T-helper 2 cell treated with Interferon-gamma antibody and Interleukin-4, amounts not matched to agents 5 μg/mL and 100 μg/mL, for 36 hours (primary cell): ENCODE measurements around the gene DYRK1A.

ENCODE experiments used
- DNase-seq: peaks from one replicate; pipeline ENCODE4 v3.0.0; 2021; ENCODE audit warnings: low spot score
- H3K27ac Mint-ChIP-seq: one replicate; pipeline ENCODE4 v1.8.0; 2021; ENCODE audit warnings: mild to moderate bottlenecking, mixed read lengths
- H3K27me3 Mint-ChIP-seq: one replicate; pipeline ENCODE4 v1.8.0; 2021; ENCODE audit warnings: low read depth, mixed read lengths
- H3K36me3 Mint-ChIP-seq: one replicate; pipeline ENCODE4 v1.8.0; 2021; ENCODE audit warnings: low read depth, mixed read lengths
- H3K4me1 Mint-ChIP-seq: one replicate; pipeline ENCODE4 v1.8.0; 2021; ENCODE audit warnings: low read depth, mixed read lengths
- H3K4me3 Mint-ChIP-seq: one replicate; pipeline ENCODE4 v1.8.0; 2022; ENCODE audit warnings: mild to moderate bottlenecking, moderate library complexity, mixed read lengths
- H3K9me3 Mint-ChIP-seq: one replicate; pipeline ENCODE4 v1.8.0; 2021; ENCODE audit warnings: mixed read lengths

DYRK1A gene

GRCh38 chr21:37408464-37409193, 42.1 kb downstream of the DYRK1A start:
- peak overlapping the region; percentile 58 for H3K27ac Mint-ChIP-seq
- H3K27me3 Mint-ChIP-seq, result no peaks in the 10 kb centered on the region
- peaks cover 15% of the 10 kb centered on the region for H3K36me3 Mint-ChIP-seq
- peaks cover 55% of the 10 kb centered on the region for H3K4me1 Mint-ChIP-seq
- no peak for DNase-seq
- no peaks in the 10 kb centered on the region for H3K9me3 Mint-ChIP-seq
- H3K4me3 Mint-ChIP-seq, result no peak overlapping the region

DNA sequence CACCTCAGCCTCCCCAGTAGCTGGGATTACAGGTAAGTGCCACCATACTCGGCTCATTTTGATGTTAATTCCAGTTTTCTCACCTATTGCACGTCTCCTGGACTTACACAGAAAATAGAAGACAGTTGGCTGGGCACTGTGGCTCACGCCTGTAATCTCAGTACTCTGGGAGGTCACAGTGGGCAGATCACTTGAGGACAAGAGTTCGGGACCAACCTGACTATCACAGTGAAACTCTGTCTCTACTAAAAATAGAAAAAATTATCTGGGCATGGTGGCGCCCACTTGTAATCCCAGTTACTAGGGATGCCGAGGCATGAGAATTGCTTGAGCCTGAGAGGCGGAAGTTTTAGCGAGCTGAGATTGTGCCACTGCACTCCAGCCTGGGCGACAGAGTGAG, 44.1 kb downstream of the DYRK1A start:
- Mint-ChIP-seq H3K27me3 (no peaks in the 10 kb centered on the region), H3K27ac (no peak overlapping the region), H3K9me3 (no peaks in the 10 kb centered on the region), H3K4me1 (peaks cover 53% of the 10 kb centered on the region), H3K36me3 (peaks cover 12% of the 10 kb centered on the region), H3K4me3 (no peak overlapping the region)
- no peak for DNase-seq

GRCh38 chr21:37412603-37413360, 46.2 kb downstream of the DYRK1A start:
- H3K27me3 Mint-ChIP-seq, result no peaks in the 10 kb centered on the region
- no peak overlapping the region for H3K27ac Mint-ChIP-seq
- H3K36me3 Mint-ChIP-seq, result peaks cover 12% of the 10 kb centered on the region
- H3K4me3 Mint-ChIP-seq, result no peak overlapping the region
- peaks cover 51% of the 10 kb centered on the region for H3K4me1 Mint-ChIP-seq
- no peaks in the 10 kb centered on the region for H3K9me3 Mint-ChIP-seq
- DNase-seq, result no peak

DNA sequence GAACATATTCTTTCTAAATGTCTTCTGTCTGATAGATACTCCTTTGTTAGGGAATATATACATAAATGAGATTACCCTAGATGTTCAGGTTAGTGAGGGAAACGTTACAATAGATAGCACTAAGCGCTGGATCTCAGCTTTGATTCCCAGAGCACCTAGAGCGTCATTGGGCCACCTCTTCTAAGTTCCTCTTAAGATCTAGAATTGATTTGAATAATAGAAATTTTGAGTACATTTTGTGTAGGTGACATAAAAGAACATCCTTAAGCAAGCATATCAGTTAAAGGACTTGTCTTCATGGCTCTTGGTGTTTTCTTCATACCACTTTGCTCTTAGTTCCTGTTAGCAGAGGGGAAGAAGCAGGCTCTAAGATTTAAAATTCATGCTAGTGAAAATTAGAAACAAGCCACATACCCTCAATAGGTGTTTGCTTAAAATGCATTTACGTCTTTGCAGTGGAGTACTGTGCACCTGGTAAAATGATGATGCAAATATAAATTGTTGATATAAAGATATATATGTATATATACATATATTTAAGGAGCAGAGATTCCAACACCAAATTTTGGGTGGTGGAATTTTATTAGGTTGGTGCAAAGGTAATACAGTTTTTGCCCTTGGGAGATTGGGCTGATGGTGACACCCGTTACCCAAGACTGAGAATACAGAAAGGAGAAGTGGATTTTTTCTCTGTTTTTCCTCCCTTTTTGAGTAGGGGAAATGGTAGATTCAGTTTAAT, 47.1 kb downstream of the DYRK1A start:
- Mint-ChIP-seq H3K4me1 (peaks cover 51% of the 10 kb centered on the region), H3K4me3 (no peak overlapping the region), H3K9me3 (no peaks in the 10 kb centered on the region), H3K27ac (no peak overlapping the region), H3K36me3 (peaks cover 9% of the 10 kb centered on the region), H3K27me3 (no peaks in the 10 kb centered on the region)
- DNase-seq, result no peak

DNA sequence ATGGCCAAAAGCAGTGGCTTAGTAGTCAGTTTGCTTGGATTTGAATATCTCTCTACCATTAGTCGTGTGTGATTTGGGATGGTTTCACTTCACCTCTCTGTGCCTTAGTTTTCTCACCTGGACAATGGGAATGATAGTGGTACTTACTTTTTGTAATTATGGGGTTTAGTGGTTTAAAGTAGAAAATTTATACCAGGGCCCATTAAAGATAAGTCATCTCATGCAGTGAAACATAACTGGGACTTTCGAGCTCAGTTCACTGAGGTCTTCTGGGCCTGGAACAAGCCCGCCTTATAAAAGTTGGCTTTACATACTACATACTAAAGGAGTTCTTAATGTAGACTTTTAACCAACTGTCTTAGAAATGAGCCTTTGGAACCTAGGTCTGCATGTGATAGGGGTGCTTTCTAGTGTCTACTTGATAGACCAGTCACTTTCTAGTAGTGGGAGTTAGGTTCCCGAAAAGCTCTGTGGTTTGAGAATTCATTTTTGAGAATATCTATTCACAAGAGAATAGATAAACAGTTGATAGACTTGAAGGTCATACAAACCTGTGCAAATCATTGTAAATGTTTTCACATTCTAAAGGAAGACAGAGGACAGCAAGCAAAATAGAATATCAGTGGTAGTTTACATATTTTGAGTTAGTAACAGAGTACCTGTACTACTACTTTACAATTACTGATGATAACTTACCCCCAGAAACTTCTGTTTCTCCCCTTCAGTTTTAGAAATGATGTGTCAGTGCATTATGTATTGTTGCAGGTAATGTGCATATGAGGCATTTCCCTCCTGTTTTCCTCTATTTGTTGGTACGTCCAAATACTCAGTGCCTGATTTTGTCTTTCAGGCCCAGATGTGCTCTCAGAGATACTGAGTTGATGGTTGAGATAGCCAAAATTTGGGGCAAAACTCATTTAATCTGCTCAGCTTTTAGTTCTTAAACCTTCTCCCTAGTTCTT, 48.0 kb downstream of the DYRK1A start:
- Mint-ChIP-seq H3K36me3 (peaks cover 10% of the 10 kb centered on the region), H3K27me3 (no peaks in the 10 kb centered on the region), H3K4me1 (peaks cover 54% of the 10 kb centered on the region), H3K4me3 (no peak overlapping the region), H3K9me3 (no peaks in the 10 kb centered on the region), H3K27ac (peak overlapping the region; percentile 73)
- no peak for DNase-seq

DNA sequence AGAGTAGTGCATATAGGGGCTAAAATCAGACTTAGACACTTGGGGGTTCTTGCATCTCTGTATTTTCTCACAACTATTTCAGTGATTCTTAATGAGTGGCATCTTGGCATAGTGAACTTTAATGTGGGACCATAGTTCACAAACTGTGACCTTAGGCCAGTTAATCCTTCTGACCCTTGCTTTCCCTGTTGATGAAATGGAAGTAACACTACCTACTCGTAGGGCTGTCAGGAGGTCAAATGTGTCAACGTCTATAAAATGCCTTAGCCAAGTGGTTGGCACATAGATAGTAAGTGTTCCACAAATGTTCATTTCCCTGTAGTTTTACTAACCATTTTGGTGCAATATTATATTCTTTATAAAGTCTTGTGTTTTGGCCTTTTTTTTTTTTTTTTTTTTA, 49.4 kb downstream of the DYRK1A start:
- Mint-ChIP-seq H3K27me3 (no peaks in the 10 kb centered on the region), H3K9me3 (no peaks in the 10 kb centered on the region), H3K27ac (no peak overlapping the region), H3K4me3 (no peak overlapping the region), H3K4me1 (peaks cover 59% of the 10 kb centered on the region), H3K36me3 (peaks cover 12% of the 10 kb centered on the region)
- no peak for DNase-seq

- no peaks in the 10 kb centered on the region for H3K9me3 Mint-ChIP-seq
- H3K36me3 Mint-ChIP-seq, result peaks cover 15% of the 10 kb centered on the region
- no peak overlapping the region for H3K4me3 Mint-ChIP-seq
- DNase-seq, result no peak
- no peak overlapping the region for H3K27ac Mint-ChIP-seq
- H3K27me3 Mint-ChIP-seq, result no peaks in the 10 kb centered on the region
- H3K4me1 Mint-ChIP-seq, result peaks cover 57% of the 10 kb centered on the region
Measured at GRCh38 chr21:37416914-37417313, 50.3 kb downstream of the DYRK1A start.

DNA sequence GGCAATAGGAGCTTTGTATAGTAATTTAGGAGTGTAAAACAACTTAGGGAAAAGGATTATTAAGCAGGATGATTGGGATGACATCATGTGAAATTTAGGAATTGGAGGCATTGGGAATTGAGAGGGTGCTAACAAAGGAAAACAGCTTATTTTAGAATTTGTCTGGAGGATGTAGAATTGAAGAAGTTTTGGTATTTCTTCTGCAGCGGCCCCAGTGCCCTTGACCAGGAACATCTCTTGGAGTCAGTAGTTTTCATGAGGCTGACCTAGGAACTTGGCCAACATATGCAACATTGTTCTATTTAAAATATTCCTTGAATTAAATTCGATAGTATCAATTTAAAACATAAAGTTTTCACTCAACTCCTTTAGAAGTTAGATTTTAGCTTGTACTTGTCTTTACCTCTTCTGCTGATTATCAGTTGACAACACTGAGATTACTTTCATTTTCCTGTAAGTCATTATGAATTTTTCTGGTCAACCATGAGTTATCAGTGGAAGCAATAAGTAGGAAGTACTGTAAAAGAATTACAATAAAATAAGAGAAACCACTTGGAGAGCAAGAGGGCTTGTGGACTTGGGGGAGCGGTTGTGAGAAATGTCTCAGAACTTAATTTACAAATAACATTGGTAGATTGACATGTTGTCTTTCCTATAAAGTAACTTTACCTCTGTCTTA, 52.8 kb downstream of the DYRK1A start:
- Mint-ChIP-seq H3K9me3 (no peaks in the 10 kb centered on the region), H3K27me3 (no peaks in the 10 kb centered on the region), H3K4me1 (peaks cover 52% of the 10 kb centered on the region), H3K36me3 (peaks cover 32% of the 10 kb centered on the region), H3K27ac (peak overlapping the region; percentile 86), H3K4me3 (peak overlapping the region; percentile 60)
- no peak for DNase-seq

DNA sequence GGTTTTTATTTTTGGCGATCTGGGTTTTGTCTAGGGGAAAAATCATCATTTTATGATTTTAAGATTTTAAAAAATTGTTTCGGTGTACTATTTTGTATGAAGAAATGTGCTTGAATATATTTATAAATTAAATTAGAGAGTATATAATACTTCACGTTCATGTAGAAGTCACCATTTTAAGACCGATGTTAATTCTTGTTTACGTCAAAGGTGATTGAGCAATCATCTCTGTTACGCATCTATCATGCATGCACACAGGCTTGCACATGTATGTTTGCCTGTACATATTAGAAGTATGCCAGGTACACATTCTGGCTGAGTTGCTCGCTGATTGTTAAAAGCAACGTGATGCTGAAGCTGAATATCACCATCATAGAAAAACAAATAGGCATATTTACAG, 54.7 kb downstream of the DYRK1A start:
- peaks cover 39% of the 10 kb centered on the region for H3K4me1 Mint-ChIP-seq

DNA sequence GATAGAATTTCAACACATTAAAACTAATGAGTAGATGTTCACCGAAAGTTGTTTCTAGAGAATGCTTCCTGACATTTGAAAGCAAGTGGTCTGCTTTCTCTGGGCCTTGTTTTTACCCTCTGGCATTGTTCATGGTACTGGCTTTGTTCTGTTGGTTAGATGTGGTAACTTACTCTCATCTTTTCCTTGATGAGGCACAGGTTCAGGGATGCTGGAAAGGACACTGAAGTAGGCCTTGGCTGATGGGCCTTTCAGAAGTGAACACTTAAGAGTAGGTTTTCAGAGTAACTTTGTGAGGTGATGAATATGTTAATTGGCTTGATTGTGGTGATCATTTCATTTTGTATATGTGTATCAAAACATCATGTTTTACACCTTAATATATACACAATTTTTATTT, 55.8 kb downstream of the DYRK1A start:
- peaks cover 41% of the 10 kb centered on the region for H3K36me3 Mint-ChIP-seq
- H3K27ac Mint-ChIP-seq, result no peak overlapping the region
- no peak overlapping the region for H3K4me3 Mint-ChIP-seq
- peaks cover 38% of the 10 kb centered on the region for H3K4me1 Mint-ChIP-seq
- no peaks in the 10 kb centered on the region for H3K27me3 Mint-ChIP-seq
- no peaks in the 10 kb centered on the region for H3K9me3 Mint-ChIP-seq
- no peak for DNase-seq

More for the DNA sequence above, 54.7 kb downstream of the DYRK1A start:
- H3K27ac Mint-ChIP-seq, result no peak overlapping the region
- no peak overlapping the region for H3K4me3 Mint-ChIP-seq
- no peaks in the 10 kb centered on the region for H3K9me3 Mint-ChIP-seq
- no peaks in the 10 kb centered on the region for H3K27me3 Mint-ChIP-seq
- peaks cover 40% of the 10 kb centered on the region for H3K36me3 Mint-ChIP-seq
- DNase-seq, result no peak

- Mint-ChIP-seq H3K4me3 (no peak overlapping the region), H3K27me3 (no peaks in the 10 kb centered on the region), H3K4me1 (peaks cover 32% of the 10 kb centered on the region), H3K27ac (no peak overlapping the region), H3K36me3 (peaks cover 43% of the 10 kb centered on the region), H3K9me3 (no peaks in the 10 kb centered on the region)
- DNase-seq, result no peak
Measured at GRCh38 chr21:37423103-37423502, 56.5 kb downstream of the DYRK1A start.

- no peak overlapping the region for H3K4me3 Mint-ChIP-seq
- DNase-seq, result no peak
- peaks cover 28% of the 10 kb centered on the region for H3K4me1 Mint-ChIP-seq
- H3K36me3 Mint-ChIP-seq, result peaks cover 50% of the 10 kb centered on the region
- H3K9me3 Mint-ChIP-seq, result no peaks in the 10 kb centered on the region
- H3K27me3 Mint-ChIP-seq, result no peaks in the 10 kb centered on the region
- H3K27ac Mint-ChIP-seq, result no peak overlapping the region
Measured at GRCh38 chr21:37424396-37424795, 57.8 kb downstream of the DYRK1A start.

- H3K27me3 Mint-ChIP-seq, result no peaks in the 10 kb centered on the region
- H3K36me3 Mint-ChIP-seq, result peaks cover 53% of the 10 kb centered on the region
- DNase-seq, result no peak
- no peaks in the 10 kb centered on the region for H3K9me3 Mint-ChIP-seq
- peaks cover 25% of the 10 kb centered on the region for H3K4me1 Mint-ChIP-seq
- H3K4me3 Mint-ChIP-seq, result no peak overlapping the region
- no peak overlapping the region for H3K27ac Mint-ChIP-seq
Measured at GRCh38 chr21:37425001-37425400, 58.4 kb downstream of the DYRK1A start.
